ENCODE results near the gene CCDC141.

Gene CCDC141

DNA sequence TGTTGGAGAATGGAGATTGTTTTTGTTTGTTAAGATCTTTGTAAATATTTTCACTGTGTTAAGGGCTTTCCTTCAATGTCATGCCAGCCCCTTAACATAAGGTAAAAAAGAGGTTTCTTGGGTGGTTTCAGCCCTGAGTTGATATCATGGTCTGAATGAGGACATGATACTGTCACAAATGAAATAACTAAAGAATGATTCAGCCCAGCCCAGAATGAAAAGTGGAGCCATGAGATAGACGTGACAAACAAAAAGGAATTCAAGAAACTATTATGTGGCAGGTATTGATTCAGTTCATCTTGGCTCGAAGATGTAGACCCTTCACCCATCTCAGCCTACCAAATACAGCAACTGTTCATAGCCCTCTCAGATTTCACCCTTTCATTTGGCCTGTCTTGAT is 154.1 kb downstream of the CCDC141 start:
- no peak overlapping the region for H3K27ac ChIP-seq
- TF ChIP-seq ZFX (IDR thresholded peaks at IDR 0.05; ENCODE audit: borderline replicate concordance) (no peak), CTCF (IDR thresholded peaks at IDR 0.05) (no peak)

DNA sequence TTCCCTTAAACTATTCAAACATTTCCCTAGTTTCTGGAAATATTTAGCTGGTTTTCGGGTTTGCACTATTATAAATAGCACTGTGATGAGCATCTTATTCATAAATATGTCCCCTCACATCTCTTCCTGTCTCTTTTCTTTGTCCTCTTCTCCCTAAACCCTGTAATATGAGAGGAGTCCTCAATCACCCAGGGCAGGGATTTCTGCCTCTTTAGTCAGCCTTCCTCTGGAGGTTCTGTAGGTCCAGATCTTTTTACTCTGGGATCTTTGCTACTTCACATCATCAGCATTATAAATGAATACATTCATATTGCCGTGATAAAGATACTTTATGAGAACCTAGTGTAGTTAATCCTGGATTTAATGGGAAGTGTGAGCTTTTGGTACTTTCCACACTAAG is 154.8 kb downstream of the CCDC141 start:
- H3K27ac ChIP-seq, result no peak overlapping the region
- TF ChIP-seq ZFX (IDR thresholded peaks at IDR 0.05; ENCODE audit: borderline replicate concordance) (no peak), CTCF (IDR thresholded peaks at IDR 0.05) (no peak)

GRCh38 chr2:178892751-178893625 is 156.9 kb downstream of the CCDC141 start:
- no peak for TF ChIP-seq CTCF (IDR thresholded peaks at IDR 0.05)
- TF ChIP-seq ZFX (IDR thresholded peaks at IDR 0.05; ENCODE audit: borderline replicate concordance), result no peak
- H3K27ac ChIP-seq, result no peak overlapping the region

GRCh38 chr2:178891959-178892485 is 157.9 kb downstream of the CCDC141 start:
- no peak overlapping the region for H3K27ac ChIP-seq
- TF ChIP-seq CTCF (IDR thresholded peaks at IDR 0.05), result no peak
- TF ChIP-seq ZFX (IDR thresholded peaks at IDR 0.05; ENCODE audit: borderline replicate concordance), result no peak

DNA sequence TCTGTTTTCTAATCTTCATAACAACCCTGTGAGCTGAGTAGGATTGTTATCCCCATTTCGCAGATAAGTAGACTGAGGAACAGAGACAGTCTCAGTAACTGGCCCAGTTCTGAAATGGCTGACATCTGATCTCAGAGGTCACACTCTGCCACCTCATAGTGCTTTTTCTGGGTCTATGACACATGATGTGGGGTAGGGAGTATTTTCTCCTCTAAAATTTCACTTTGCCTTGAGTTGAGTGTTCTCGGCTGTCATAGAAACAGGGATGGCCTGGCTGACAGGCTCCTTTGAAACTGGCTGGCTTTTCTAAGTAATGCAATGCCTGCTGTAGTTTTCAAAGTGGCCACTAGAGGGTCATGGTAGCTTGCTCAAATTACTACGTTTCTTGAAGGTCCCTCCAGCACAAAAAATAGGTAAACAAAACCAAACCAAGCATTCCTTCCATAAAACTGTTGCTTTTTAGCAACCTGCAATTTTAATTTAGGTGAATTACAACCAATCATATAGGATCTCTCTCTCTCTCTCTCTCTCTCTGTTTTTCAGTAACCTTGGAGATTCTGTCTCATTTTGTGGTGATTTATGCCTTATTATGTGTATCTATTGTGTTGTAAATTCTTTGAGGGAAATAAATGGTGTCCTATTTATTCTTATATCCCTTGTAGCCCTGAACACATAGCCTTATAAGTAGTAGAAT is 158.5 kb downstream of the CCDC141 start:
- TF ChIP-seq CTCF (IDR thresholded peaks at IDR 0.05) (peak; percentile 73), ZFX (IDR thresholded peaks at IDR 0.05; ENCODE audit: borderline replicate concordance) (no peak)
- no peak overlapping the region for H3K27ac ChIP-seq

GRCh38 chr2:178886006-178886405 is 163.9 kb downstream of the CCDC141 start:
- TF ChIP-seq CTCF (IDR thresholded peaks at IDR 0.05), result no peak
- no peak for TF ChIP-seq ZFX (IDR thresholded peaks at IDR 0.05; ENCODE audit: borderline replicate concordance)

DNA sequence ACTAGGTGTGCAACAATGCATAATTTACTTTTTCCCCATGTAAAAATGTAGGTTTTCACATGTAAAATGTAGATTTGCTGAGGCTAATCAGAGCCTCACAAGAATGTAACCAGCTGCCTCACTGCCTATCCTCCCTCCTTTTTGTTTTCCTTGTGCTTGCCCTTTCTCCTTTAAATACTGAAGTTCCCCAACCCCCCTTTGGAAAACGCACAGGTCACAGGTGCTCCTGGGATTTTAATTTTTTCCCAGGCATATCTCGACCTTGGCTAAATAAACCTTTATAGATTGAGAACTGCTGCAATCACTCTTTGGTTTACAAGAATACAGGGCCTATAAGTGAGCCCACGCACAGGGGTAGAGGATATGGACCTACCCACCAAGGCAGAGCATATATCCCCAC is 165.5 kb downstream of the CCDC141 start:
- H3K27ac ChIP-seq, result no peak overlapping the region
- no peak for TF ChIP-seq ZFX (IDR thresholded peaks at IDR 0.05; ENCODE audit: borderline replicate concordance)
- TF ChIP-seq CTCF (IDR thresholded peaks at IDR 0.05), result no peak

More at GRCh38 chr2:178886006-178886405, 163.9 kb downstream of the CCDC141 start:
- no peak overlapping the region for H3K27ac ChIP-seq
